ENCODE results near the gene TPD52L1. TPM values are rescaled to one million over a fixed set of nuclear protein-coding genes. Genes with fewer than 3 reads are reported as not detected.

The TPD52L1 gene
- total RNA-seq, 1 donor from 2014 or later, result not detected

GRCh38 chr6:125307964-125308615, 154.5 kb downstream of the TPD52L1 start:
- Mint-ChIP-seq H3K4me3 (ENCODE audit: unreplicated experiment) (no peak overlapping the region), H3K27me3 (ENCODE audit: unreplicated experiment) (no peaks in the 10 kb centered on the region), H3K4me1 (ENCODE audit: low read depth, unreplicated experiment) (no peaks in the 10 kb centered on the region), H3K36me3 (ENCODE audit: unreplicated experiment) (no peaks in the 10 kb centered on the region), H3K27ac (ENCODE audit: unreplicated experiment) (no peak overlapping the region), H3K9me3 (ENCODE audit: unreplicated experiment) (no peaks in the 10 kb centered on the region)
- TF ChIP-seq, protein P1, sequence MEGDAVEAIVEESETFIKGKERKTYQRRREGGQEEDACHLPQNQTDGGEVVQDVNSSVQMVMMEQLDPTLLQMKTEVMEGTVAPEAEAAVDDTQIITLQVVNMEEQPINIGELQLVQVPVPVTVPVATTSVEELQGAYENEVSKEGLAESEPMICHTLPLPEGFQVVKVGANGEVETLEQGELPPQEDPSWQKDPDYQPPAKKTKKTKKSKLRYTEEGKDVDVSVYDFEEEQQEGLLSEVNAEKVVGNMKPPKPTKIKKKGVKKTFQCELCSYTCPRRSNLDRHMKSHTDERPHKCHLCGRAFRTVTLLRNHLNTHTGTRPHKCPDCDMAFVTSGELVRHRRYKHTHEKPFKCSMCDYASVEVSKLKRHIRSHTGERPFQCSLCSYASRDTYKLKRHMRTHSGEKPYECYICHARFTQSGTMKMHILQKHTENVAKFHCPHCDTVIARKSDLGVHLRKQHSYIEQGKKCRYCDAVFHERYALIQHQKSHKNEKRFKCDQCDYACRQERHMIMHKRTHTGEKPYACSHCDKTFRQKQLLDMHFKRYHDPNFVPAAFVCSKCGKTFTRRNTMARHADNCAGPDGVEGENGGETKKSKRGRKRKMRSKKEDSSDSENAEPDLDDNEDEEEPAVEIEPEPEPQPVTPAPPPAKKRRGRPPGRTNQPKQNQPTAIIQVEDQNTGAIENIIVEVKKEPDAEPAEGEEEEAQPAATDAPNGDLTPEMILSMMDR (IDR thresholded peaks at IDR 0.05; ENCODE audit: partially characterized antibody, unreplicated experiment), result no peak
- DNase-seq, result no peak

GRCh38 chr6:125310994-125311649, 157.5 kb downstream of the TPD52L1 start:
- DNase-seq, result no peak
- Mint-ChIP-seq H3K4me3 (ENCODE audit: unreplicated experiment) (peak overlapping the region; percentile 23), H3K9me3 (ENCODE audit: unreplicated experiment) (no peaks in the 10 kb centered on the region), H3K27ac (ENCODE audit: unreplicated experiment) (no peak overlapping the region), H3K4me1 (ENCODE audit: low read depth, unreplicated experiment) (no peaks in the 10 kb centered on the region), H3K36me3 (ENCODE audit: unreplicated experiment) (no peaks in the 10 kb centered on the region), H3K27me3 (ENCODE audit: unreplicated experiment) (no peaks in the 10 kb centered on the region)
- TF ChIP-seq, protein P1 (IDR thresholded peaks at IDR 0.05; ENCODE audit: partially characterized antibody, unreplicated experiment), result peak; percentile 81

DNA sequence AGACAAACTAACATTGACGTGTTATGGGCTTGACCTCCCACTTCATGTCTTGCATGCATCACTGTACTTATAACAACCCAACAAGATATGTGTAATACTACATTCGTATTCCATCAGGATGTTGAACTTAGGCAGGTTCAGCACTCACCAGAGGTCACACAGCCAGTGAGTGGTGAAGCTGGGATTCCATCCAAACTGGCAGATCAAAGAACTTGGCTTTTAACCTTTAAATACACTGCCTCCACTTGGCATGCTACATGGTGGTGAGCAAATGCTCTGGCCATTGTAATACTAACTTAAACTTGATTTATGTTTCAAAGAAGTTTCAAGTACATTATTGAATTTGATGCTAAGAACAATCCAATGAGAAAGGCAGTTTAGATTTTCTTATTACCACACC, 158.9 kb downstream of the TPD52L1 start:
- Mint-ChIP-seq H3K36me3 (ENCODE audit: unreplicated experiment) (no peaks in the 10 kb centered on the region), H3K27me3 (ENCODE audit: unreplicated experiment) (no peaks in the 10 kb centered on the region), H3K4me1 (ENCODE audit: low read depth, unreplicated experiment) (no peaks in the 10 kb centered on the region), H3K4me3 (ENCODE audit: unreplicated experiment) (no peak overlapping the region), H3K9me3 (ENCODE audit: unreplicated experiment) (no peaks in the 10 kb centered on the region), H3K27ac (ENCODE audit: unreplicated experiment) (no peak overlapping the region)
- DNase-seq, result no peak
- TF ChIP-seq, protein P1 (IDR thresholded peaks at IDR 0.05; ENCODE audit: partially characterized antibody, unreplicated experiment), result no peak

DNA sequence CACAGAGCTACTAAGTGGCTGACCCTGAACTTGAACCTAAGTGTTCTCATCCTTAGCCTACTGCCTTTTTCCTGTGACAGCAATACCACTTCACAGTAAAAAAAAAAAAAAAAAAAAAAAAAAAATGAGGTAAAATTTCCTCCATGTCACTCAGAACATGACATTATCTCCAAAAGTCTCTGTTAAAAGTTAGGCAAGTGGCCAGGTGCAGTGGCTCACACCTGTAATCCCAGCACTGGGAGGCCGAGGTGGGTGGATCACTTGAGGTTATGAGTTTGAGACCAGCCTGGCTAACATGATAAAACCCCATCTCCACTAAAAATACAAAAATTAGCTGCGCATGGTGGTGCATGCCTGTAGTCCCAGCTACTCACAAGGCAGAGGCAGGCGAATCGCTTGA, 159.4 kb downstream of the TPD52L1 start:
- Mint-ChIP-seq H3K36me3 (ENCODE audit: unreplicated experiment) (no peaks in the 10 kb centered on the region), H3K27me3 (ENCODE audit: unreplicated experiment) (no peaks in the 10 kb centered on the region), H3K4me1 (ENCODE audit: low read depth, unreplicated experiment) (no peaks in the 10 kb centered on the region), H3K9me3 (ENCODE audit: unreplicated experiment) (no peaks in the 10 kb centered on the region), H3K27ac (ENCODE audit: unreplicated experiment) (no peak overlapping the region), H3K4me3 (ENCODE audit: unreplicated experiment) (no peak overlapping the region)
- no peak for DNase-seq
- TF ChIP-seq, protein P1 (IDR thresholded peaks at IDR 0.05; ENCODE audit: partially characterized antibody, unreplicated experiment), result no peak

Other genes with a start within 250 kb of the TPD52L1 start
- 5.9 TPM for gene RNF217, start 191.3 kb upstream of the TPD52L1 start, total RNA-seq (ENCODE audit: unreplicated experiment)
- gene HDDC2, start 148.2 kb downstream of the TPD52L1 start, total RNA-seq (ENCODE audit: unreplicated experiment), result 55.4 TPM